ENCODE measurements around the gene TMEM132C. TPM values are rescaled to one million over a fixed set of nuclear protein-coding genes. Genes with fewer than 3 reads are reported as not detected.

TMEM132C gene
- total RNA-seq: 1 to 10 TPM; 2.9 to 5.5 TPM
- 3.3 TPM for polyA plus RNA-seq (ENCODE audit: insufficient read depth, low read depth, low replicate concordance)
- long read RNA-seq, donor 1, full-length matches to known transcripts: 1 of 12 reads
- long read RNA-seq, donor 1, partial matches to known transcripts: 11 of 12 reads
- long read RNA-seq, donor 1, other reads (novel, unspliced or antisense): 0 of 12 reads
- long read RNA-seq, donor 2: 0 reads

- TF ChIP-seq, protein P1, sequence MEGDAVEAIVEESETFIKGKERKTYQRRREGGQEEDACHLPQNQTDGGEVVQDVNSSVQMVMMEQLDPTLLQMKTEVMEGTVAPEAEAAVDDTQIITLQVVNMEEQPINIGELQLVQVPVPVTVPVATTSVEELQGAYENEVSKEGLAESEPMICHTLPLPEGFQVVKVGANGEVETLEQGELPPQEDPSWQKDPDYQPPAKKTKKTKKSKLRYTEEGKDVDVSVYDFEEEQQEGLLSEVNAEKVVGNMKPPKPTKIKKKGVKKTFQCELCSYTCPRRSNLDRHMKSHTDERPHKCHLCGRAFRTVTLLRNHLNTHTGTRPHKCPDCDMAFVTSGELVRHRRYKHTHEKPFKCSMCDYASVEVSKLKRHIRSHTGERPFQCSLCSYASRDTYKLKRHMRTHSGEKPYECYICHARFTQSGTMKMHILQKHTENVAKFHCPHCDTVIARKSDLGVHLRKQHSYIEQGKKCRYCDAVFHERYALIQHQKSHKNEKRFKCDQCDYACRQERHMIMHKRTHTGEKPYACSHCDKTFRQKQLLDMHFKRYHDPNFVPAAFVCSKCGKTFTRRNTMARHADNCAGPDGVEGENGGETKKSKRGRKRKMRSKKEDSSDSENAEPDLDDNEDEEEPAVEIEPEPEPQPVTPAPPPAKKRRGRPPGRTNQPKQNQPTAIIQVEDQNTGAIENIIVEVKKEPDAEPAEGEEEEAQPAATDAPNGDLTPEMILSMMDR (IDR thresholded peaks at IDR 0.05): no peak
- TF ChIP-seq POLR2A (IDR thresholded peaks at IDR 0.05): no peak
- no peaks in the 10 kb centered on the region for H3K36me3 ChIP-seq (ENCODE audit: low read depth, missing control alignments)
- no peak within 1 kb of the TSS for H3K27ac ChIP-seq
- intact Hi-C loops (cut with DNase I; ENCODE audit: low total_unique reads): loop anchor here (10.0 kb wide), 1 partner anchor 118 kb away; no protein-coding TSS in a partner anchor
- H3K27me3 ChIP-seq: no peaks in the 10 kb centered on the region
- no peak for DNase-seq
- H3K9me3 ChIP-seq: no peaks in the 10 kb centered on the region
- peak within 1 kb of the TSS; percentile 51 to 65 for H3K4me3 ChIP-seq
- WGBS, 2 donors: 1% methylated on average over 51 of the region's 73 CpGs; no CpG with 5 or more reads in 1 of the 2 donors
- H3K4me1 ChIP-seq: peaks cover 6% of the 10 kb centered on the region
Measured at GRCh38 chr12:128267131-128267622, at the start of gene TMEM132C. TMEM132C (plus strand) TSS chr12:128267170; CDS start chr12:128267403, 233 bp downstream.

DNA sequence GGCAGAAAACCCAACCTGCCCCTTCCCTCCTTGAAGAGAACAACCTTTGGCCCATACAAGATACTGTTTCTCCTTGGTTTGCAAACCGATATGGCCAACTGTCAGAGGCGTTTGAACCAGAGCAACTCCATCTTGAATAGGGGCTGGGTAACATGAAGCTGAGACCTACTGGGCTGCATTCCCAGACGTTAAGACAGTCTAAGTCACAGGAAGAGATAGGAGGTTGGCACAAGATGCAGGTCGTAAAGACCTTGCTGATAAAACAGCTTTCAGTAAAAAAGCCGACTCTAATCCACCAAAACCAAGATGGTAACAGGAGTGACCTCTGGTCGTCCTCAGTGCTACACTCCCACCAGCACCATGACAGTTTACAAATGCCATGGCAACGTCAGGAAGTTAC lies 42.7 kb upstream of the TMEM132C start:
- no peak for DNase-seq
- no peak for TF ChIP-seq POLR2A (IDR thresholded peaks at IDR 0.05)
- TF ChIP-seq, protein P1 (IDR thresholded peaks at IDR 0.05): no peak
- no peak overlapping the region for H3K27ac ChIP-seq
- H3K27me3 ChIP-seq: no peaks in the 10 kb centered on the region
- 46 to 56% methylated on average over 7 of the region's 7 CpGs for WGBS, 2 donors
- H3K4me3 ChIP-seq: no peak overlapping the region
- H3K9me3 ChIP-seq: no peaks in the 10 kb centered on the region
- H3K4me1 ChIP-seq: no peaks in the 10 kb centered on the region
- no peaks in the 10 kb centered on the region for H3K36me3 ChIP-seq (ENCODE audit: low read depth, missing control alignments)
- intact Hi-C loops (cut with DNase I; ENCODE audit: low total_unique reads): no loop called here

- intact Hi-C loops (cut with DNase I; ENCODE audit: low total_unique reads): no loop called here
- no peaks in the 10 kb centered on the region for H3K9me3 ChIP-seq
- H3K27ac ChIP-seq: no peak overlapping the region
- TF ChIP-seq, protein P1 (IDR thresholded peaks at IDR 0.05): no peak
- no peak for TF ChIP-seq POLR2A (IDR thresholded peaks at IDR 0.05)
- no peaks in the 10 kb centered on the region for H3K36me3 ChIP-seq (ENCODE audit: low read depth, missing control alignments)
- H3K4me3 ChIP-seq: no peak overlapping the region
- no peaks in the 10 kb centered on the region for H3K4me1 ChIP-seq
- H3K27me3 ChIP-seq: no peaks in the 10 kb centered on the region
- no peak for DNase-seq
- 75 to 76% methylated on average over 6 of the region's 6 CpGs for WGBS, 2 donors
Measured at GRCh38 chr12:128228581-128228980, 38.4 kb upstream of the TMEM132C start.

DNA sequence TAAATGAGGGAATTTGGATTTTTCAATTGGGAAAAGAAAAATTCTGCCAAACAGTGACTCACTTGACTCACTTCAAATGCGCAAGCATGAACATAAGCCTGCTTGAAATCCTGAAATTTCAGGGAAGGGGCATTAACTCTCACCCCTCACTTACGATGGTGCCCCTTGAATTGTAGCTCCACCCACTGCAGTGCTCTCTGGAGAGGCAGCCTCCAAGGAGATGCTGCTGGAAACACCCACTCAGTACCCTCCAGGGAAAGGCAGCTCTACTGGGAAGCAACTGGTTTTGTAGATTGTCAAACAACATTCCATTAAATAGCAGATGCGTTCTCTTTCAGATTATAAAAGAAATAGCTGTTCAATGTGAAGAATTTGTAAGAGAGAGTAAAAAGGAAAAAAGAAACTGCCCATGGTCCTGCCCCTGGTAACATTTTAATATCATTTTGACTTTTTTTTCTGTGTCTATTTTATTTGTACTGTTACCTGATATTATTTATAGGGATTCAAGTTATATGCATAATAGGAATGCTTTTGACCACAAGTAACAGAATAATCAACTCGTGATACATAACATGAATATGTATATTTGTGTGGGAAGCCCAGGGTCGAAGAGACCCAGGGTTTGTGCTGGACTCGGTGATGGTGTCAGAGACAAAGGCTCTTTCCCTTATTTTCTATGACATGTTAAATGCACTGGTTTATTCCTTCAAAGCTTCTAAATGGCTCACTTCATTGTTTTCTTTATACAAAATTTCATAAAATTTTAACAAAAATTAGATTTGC lies 31.1 kb upstream of the TMEM132C start:
- H3K27me3 ChIP-seq: no peaks in the 10 kb centered on the region
- no peak overlapping the region for H3K4me3 ChIP-seq
- no peak overlapping the region for H3K27ac ChIP-seq
- 77 to 79% methylated on average over 6 of the region's 6 CpGs for WGBS, 2 donors
- no peaks in the 10 kb centered on the region for H3K9me3 ChIP-seq
- intact Hi-C loops (cut with DNase I; ENCODE audit: low total_unique reads): no loop called here
- DNase-seq: no peak
- H3K36me3 ChIP-seq (ENCODE audit: low read depth, missing control alignments): no peaks in the 10 kb centered on the region
- H3K4me1 ChIP-seq: no peaks in the 10 kb centered on the region
- TF ChIP-seq POLR2A (IDR thresholded peaks at IDR 0.05): no peak
- TF ChIP-seq, protein P1 (IDR thresholded peaks at IDR 0.05): no peak
